OCI-M1 (cell line): ENCODE results near the gene CLIC1.

ENCODE experiments used
- DNase-seq: peaks from one replicate; lab custom pipeline; 2025; lab: John Stamatoyannopoulos, UW

The CLIC1 gene

DNA sequence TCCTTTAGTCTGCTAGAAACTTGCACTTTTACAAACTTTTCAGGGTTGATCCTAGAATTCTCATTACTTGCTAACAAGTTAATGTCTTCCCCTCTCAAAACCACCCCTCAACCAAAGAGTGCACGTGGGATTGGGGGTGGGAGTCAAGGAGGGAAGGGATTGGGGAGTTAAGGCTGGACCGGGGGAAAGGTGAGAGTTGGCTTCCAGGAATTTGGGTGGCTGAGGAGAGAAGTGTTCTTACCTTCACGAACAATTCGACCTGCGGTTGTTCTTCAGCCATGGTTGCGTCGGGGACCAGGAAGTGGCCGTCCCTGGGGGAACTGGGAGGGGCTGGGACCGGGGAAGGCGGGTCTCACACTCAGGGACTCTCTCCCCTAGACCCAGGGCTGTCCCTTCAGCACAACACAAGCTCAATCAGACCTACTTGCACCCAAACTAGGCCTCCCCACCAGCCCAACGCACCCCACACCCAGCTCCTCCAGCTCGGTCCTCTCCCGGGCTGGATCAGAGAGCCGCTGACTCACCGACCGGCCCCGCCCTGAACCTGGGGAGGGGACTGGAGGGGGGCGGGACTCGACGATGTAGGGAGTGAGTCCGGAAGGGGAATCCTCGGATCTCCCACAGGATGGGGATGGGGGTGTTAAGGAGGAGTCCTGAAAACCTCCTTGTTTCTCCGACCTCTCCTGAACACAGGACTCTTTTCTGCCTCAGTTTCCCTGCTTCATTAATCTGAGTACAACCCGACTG, at the start of gene CLIC1:
Gene CLIC1 (minus strand): TSS at position 510 of the 747 bp plus-strand sequence. CDS start 230 bp downstream, at position 280.
- peak; percentile 94 for DNase-seq

DNA sequence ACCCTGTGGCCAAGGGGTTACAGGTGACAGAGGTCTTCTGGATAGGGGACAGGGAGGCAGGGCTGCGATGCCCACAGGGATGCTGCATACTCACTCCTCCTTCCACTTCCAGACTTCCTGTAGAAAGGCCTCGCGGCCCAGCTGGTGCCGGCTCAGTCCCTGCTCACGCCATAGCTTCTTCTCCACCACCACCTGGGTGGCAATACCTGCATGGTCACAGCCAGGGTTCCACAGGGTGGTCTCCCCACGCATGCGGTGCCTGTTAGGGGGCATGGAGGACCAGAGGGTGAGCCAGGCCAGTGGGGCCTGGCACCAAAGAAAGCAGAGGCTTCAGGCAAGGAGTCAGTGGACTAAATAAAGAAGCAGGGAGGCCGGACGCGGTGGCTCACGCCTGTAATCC, 49.1 kb upstream of the CLIC1 start:
- DNase-seq = no peak

DNA sequence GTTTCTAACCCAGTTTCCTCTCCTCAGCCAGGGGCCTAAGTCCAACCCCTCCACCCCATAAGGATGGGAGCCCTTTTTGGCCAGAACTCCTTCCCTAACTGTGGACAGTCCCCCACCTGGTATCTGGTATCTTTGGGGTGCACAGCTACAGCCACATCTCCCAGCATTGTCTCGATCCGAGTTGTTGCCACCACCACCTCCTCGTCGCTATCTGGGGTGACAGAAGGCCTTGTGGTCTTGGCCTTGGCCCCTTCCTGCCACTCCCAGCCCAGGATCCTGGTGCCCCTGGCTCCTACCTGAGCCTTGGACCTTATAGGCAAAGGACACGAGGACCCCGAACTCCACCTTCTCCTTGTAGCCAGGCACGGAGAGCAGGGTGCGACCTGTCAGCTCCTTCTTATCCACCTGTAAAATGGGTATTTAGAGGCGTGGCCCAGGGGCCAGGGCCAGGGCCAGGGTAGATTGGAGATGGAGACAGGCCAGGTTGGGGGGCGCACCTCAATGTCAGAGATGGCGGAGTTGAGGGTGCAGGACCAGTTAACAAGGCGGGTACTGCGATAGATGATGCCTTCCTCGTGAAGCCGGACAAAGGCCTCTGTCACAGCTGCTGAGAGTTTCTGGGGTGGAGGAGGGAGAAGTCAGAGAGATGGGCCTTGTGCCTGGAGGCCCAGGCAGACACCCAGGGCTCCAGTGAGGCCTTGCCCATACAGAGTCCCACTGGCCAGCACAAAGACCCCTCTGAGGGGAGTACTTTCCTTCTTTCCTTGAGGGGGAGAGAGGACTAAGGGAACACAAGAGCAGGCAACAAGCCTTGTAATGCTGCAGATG, 48.0 kb upstream of the CLIC1 start:
- DNase-seq = no peak

DNA sequence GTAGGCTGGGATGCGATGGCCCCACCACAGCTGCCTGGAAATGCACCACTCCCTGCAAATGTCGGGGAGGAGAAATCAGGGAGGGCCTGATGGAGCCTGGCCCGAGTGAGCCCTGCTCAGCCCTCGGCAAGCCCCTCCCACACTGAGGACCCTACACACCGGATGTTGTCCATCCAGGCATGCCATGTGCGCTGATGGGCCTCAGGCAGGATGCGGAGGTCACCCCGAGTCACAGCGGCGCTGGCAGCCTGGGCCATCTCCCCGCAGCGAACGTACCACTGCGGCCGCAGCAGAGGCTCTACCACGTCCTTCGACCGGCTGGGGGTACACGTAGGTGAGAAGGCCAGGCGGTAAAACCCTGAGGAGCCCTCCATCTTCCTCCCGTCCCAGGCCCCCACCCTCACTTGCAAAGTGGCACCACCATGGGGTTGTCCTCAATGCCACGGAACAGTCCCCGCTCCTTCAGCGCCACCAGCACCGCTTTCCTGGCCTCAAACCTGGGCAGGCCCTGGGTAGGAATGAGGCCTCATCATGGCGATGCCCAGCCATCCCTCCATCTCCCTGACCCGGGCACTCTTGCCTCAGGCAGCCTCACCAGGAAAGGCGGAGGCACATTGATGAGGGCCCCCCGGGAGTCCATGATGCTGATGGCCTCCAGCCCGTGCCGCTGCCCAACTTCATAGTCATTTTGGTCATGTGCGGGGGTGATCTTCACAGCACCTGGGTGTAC, 46.0 kb upstream of the CLIC1 start:
- DNase-seq = no peak

DNA sequence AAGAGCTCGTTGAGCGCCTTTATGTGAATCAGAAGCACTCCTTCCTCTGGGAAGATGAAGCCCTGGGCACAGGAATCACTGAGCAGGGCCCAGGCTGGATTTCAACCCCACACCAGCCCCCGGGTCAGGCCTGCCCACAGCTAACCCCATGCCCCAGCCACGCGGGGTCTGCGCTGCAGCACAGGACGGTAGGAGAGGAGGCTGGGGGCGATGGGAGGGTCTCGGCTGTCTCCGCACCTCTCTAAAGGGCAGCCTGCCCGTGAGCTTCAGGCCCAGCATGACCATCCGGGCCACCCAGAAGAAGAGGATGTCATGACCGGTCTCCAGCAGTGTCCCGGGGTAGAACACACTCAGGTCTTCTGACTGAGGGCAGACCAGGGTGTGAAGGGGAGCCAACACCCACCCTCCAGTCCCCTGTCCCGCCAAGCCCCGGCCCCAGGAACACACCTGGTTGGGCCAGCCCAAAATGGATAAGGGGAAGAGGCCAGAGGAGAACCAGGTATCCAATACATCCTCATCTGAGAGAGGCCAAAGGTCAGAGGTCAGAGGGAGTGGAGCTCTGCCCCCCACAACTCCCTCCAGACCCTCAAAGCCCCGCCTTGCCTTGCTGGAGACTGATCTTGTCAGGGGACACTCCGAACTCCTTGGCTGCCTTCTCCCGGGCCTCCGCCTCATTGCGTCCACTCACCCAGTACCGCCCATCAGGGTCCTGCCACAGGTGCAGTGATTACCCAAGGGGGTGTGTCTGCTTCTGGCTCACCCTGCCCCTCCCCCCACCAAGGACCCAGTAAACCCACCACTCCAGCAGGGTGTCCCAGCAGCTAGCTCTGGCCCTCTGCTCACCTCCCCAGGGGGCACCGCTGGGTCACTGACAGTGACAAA, 45.2 kb upstream of the CLIC1 start:
- no peak for DNase-seq

DNA sequence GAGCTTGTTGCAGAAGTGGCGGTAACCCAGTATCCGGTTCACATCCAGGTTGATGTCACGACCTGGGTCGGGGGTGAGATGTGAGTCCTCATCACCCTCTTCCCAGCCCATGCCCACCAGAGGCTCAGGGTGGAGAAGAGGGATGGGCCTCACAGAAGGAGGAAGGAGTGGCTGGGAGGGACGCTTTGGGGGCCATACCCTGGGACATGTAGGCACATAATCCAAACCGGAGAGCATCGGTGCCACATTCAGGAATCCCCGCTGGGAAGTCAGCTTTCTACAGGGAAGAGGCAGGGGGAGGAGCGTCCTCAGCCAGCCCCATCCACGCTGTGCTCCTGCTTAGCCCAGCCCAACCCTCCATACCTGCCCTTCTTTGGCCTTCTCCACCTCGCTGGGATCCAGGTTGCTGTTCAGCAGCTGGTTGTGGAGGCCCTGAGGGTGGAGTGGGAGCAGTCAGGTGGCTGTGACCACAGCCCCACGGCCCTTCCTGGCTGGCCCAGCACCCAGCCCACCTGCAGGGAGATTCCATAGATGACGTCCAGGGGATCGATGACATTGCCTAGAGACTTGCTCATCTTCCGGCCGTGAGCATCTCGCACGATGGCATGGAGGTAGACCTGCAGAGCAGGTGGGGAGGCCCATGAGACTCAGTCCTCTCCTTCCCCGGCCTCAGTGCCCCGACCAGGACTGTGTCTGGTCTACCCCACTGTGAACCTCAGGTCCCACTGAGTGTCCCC, 44.3 kb upstream of the CLIC1 start:
- DNase-seq = no peak

DNA sequence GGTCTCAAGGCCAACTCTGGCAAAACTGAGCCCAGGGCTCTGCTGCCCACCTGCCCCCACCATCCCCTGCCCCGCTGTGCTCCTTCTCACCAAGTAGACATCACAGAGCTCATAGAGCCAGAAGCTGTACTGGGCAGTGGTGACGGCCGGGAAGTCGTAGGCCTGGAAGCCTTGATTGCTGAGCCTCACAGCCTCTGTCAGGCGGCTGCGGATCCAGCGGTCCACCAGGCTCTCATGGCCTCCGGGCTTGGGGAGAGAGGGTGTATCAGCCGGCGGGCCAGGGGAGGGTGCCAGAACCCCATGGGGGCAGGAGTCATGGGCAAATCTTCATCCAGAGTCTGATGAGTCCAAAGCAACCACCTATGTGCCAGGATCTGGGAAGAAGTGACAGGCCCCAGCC, 43.6 kb upstream of the CLIC1 start:
- no peak for DNase-seq

DNA sequence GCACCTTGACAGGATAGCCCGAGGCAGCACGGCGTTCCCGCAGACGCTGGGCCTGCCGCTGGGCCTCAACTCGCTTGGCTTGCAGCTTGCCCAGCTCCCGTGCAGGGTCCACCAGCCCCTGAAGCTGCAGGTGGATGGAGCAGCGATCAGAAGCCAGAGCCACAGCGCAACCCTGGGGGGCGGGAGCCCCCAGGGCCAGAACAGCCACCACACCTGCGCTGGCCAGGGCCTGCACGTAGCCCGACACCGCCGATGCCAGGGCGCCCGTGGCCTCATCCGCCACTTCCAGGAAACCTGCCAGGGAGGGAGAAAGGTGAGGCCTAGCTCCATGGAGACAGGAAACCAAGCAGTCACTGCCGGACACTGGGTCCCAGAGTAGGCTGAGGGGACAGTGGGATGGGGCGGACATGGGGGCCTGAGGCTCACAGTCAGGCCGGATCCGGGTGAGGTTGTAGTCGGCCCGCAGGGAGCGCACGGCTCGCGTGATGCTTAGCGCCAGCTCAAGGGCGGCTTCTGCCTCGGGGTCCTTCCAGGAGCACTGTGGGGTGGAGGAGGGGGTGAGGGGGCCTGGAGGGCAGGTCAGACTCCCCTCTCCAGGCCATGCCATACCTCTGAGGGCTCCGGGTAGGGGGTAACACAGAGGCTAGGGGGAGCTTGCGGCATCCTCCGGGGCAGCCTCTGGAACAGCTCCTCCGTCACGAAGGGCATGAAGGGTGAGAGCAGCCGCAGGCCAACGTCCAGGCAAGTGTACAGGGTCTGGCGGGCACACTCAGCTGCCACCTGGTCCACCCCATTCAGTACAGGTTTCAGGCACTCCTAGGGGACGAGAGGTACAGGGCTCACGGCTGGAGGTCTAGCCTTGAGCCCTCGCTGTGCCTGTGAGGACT, 42.9 kb upstream of the CLIC1 start:
- no peak for DNase-seq

DNA sequence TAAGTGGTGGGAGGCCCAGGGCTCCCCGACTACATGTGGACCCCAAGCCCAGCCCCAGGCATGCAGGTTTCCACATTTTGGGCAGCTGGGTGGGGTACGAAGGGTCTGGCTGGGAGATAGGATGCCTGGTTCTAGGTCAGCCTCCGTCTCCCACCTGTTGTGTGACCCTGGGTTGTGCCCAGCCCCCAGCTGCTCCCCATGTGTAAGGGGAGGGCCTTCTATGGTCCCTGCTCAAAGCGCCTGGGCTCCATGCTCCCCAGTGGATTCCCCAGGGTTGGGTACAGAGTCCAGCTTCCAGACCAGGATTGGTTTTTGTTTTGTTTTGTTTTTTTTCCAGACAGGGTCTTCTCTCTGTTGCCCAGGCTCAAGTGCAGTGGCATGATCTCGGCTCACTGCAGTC, 41.9 kb upstream of the CLIC1 start:
- no peak for DNase-seq

DNA sequence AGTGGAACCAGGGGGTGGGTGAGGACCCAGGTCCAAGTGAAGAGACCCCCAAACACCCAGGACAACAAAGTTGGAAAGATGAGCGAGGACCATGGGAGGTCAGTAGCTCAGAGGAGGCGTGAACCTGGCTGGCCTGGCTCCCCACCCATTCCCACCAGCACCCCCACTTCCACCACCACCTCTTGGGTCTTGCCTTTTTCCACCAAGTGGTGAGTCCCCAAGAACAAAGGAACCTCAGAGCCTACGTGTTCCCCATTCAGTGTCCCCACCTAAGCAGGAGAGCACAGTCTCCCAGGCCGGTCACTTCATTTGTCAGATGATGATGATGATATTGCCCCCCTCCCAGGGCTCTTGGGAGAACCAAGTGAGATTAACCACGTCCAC, 41.3 kb upstream of the CLIC1 start:
- no peak for DNase-seq

DNA sequence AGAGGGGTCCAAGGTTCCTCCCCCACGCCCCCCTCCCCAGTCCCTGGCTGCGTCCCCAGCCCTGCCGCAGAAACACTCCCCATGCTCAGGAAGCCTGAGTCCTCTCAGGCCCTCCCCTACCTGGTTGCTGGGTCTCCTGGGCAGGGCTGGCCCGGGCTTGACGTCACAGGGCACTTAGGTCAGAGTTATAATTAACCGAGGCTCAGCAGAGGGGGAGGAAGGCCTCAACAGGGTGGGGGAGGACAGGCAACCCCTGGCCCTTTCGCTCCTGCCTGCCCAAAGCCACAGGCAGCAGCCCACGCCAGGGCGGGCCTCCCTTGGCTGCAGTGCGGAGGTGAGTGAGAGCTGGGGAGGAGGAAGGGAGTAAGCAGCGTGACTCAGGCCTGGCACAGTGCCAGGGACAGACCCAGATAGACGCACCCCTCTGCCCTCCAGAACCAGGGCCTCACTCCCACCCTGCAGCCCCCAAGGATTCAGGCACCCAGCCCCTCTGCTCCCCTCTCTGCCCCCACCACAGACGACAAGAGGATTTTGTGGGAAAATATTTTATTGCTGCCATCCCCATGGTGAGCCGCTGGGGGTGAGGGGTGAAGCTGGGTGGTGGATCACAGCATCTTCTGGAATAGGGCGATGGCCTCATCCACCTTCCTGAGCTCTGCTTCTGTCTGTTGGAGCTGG, 40.8 kb upstream of the CLIC1 start, which contains the start of gene VWA7:
Gene VWA7 (minus strand): TSS at position 340 of the 678 bp plus-strand sequence. CDS start 549 bp downstream, outside the sequence.
- peak; percentile 98 for DNase-seq

DNA sequence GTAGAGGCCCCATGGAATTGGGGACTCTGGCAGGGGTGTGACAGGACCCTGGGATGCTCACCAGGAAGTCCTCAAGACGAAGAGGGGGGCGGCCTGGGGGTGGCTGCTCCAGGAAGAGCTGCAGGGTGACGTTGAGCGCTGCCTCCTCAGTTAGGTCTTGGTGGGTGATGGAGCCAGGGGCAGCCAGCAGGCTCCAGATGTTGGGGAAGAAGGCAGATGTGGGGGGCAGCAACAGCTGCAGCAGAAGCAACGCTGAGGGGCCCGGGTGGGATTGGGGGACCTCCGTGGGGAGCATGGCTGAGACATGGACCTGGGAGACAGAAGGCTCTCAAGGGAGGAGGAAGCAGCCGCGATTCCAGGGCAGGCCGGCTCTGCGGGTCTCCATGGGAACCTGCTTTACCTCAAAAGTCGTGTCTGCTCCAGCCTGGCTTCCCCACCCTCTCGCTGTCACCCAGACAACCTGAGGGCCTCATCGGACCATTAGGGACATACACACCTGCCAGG, 40.2 kb upstream of the CLIC1 start:
- peak; percentile 88 for DNase-seq

DNA sequence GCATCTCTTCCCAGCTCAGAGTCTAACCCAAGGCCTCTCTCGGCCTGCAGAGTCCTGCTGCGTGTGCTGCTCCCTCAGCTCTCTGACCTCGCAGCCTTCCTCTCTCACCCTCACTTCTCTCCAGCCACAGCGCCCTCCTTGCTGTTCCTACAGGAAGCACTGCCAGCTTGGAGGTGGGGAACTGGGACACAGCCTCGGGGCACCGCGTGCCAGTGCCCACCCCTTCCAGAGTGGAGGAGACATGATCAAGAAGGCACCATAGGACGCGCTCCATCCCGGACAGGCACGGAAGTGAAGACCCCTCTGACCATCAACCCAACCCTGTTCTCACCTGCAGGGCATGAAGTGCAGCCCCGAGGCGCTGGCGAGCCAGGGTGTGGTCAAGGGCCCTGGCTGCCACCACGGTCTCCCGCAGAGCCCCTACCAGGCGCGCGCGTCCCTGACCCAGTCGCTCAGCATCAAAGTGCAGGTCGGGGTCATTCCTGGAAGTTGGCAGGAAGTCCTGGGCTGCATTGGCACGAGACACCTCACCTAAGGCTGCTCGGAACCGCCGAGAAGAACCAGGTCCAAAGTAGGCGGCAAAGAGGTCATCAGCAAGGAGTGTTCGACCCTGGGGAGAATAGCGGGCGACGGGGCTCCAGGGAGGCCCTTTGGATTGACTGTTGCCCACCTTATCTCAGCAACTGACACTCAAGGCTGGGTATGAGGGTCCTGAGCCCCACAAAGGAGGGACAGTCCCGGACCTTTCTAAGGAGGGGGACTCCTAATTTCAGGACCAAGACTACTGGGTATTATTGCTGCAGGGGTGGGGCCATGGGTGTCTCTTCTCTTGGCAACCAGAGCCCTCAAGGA, 39.5 kb upstream of the CLIC1 start:
- DNase-seq = no peak

DNA sequence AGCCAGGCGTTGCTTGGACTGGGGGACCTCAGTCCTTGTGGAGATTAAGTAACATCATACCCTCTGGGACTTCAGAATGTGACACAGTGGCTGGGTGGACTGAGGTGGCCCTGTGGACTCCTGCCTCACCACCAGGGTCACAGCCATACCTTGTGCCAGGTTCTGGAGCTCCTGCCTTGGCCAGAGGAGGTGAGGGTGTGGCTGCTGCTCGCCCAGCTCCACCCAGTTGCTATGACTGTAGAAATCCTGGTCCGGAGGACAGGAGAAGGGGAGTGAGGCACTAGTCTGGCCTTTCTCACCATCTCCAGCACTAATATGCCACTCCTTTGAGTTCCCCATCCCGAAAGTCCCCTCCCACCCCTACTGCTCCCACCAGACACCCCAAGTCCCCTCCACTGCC, 38.9 kb upstream of the CLIC1 start:
- no peak for DNase-seq

DNA sequence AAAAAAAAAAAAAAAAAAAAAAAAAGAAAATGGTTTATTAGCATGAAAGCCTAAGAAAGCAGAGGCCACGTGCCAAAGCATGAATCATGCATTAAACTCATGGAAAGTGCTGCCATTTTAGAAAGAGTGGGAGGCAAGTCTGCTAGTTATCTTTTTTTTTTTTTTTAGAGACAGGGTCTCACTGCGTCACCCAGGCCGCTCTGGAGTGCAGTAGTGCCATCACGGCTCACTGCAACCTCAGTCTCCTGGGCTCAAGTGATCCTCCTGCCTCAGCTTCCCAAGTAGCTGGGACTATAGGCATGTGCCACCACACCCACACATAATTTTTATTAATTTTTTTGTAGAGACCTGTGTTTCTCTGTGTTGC, 35.6 kb upstream of the CLIC1 start:
- DNase-seq = no peak

DNA sequence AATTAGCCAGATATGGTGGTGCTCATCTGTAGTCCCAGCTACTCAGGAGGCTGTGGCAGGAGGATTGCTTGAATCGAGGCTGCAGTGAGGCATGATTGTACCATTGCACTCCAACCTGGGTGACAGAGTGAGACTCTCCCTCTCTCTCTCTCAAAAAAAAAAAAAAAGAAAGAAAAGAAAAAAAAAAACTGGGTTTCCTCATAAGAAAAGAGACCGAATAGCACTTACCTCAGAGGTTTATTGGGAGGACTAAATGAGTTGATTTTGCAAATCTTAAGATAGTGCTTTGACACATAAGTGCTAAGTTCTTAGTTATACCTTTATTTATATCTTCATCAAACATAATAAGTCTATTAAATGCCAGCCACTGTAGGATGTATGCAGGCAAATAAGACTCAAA, 34.5 kb upstream of the CLIC1 start:
- no peak for DNase-seq

DNA sequence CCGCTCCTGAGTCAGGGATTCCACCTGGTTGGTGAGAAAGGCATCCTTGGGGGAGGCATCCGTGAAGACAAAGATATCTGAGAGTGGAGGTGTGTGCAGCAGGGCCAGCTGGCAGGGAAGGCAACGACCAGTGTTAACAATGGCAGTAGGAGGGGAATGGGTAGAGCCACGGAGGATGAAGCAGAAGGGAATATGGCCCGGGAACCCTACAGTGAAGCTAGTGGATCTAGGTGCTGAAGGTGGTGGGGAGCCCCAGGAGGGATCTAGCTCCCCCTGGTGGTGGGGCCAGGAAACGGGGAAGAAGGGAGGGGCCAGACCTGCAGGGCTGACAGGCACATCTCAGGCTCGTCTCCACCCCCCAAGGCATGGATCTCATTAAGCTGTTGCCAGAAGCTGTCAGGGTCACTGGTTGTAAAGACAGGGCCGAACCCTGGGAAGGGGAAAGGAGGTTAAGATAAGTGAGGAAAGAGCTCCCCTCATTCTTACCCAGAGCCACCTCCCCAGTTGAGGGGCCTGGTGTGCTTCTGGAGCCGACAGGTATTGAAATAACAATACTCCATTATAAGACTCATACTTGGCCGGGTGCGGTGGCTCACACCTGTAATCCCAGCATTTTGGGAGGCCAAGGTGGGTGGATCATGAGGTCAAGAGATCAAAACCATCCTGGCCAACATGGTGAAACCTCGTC, 33.5 kb upstream of the CLIC1 start:
- peak; percentile 96 for DNase-seq
